Right renal pelvis (tissue), 4 donors: Measurements from ENCODE around the gene TRAF6. TPM values are rescaled to one million over a fixed set of nuclear protein-coding genes. Genes with fewer than 3 reads are reported as not detected.

Source experiments
- DNase-seq, 4 donors: peaks; one replicate each; pipeline ENCODE4 v3.0.0-alpha.2; 2013; ENCODE audit warnings: low read depth in 4 of 4, low spot score in 3 of 4, missing footprints in 1 of 4
- polyA plus RNA-seq, 4 donors: library from polyadenylated mRNA; unstranded; fragments of 120-200 nt; gene quantifications; one replicate each; pipeline ENCODE4 v1.2.1, GENCODE V29; 2013; ENCODE audit not compliant: insufficient read length in 4 of 4

Gene TRAF6
- polyA plus RNA-seq, 4 donors: 13.0 to 17.7 (median 15.8) TPM

- no peak for DNase-seq
Observed at GRCh38 chr11:36437413-36437812, 72.7 kb downstream of the TRAF6 start.

Other genes with a start within 250 kb of the TRAF6 start
- gene COMMD9, start 220.8 kb downstream of the TRAF6 start, polyA plus RNA-seq: 100 to 1,000 TPM in 1 of 4 donors, 10 to 100 TPM in 3; 93.1 to 101 (median 97.3) TPM
- 10 to 100 TPM; 13.9 to 25.1 (median 16.5) TPM for gene PRR5L, start 214.0 kb downstream of the TRAF6 start, polyA plus RNA-seq
- 1 to 10 TPM; 2.9 to 4.2 (median 3.6) TPM for gene RAG1, start 57.7 kb upstream of the TRAF6 start, polyA plus RNA-seq
- 10 to 100 TPM; 54.8 to 64.2 (median 60.3) TPM for gene IFTAP, start 84.2 kb upstream of the TRAF6 start, polyA plus RNA-seq
- under 1 TPM; 0.33 to 1.00 (median 0.63) TPM for gene RAG2, start 88.0 kb upstream of the TRAF6 start, polyA plus RNA-seq